GM21786 (cell line): ENCODE measurements around the gene AP3M1.
"Not testable (repeated sequence)": the region's sequence is repeated elsewhere in the genome, so short reads cannot be mapped to it uniquely, and the experiment has no call there.

ENCODE experiments used
- ATAC-seq: cut with Tn5 transposase; IDR thresholded peaks from one replicate; pipeline ENCODE4 v1.9.1; 2021; ENCODE audit not compliant: unreplicated experiment

AP3M1 gene

DNA sequence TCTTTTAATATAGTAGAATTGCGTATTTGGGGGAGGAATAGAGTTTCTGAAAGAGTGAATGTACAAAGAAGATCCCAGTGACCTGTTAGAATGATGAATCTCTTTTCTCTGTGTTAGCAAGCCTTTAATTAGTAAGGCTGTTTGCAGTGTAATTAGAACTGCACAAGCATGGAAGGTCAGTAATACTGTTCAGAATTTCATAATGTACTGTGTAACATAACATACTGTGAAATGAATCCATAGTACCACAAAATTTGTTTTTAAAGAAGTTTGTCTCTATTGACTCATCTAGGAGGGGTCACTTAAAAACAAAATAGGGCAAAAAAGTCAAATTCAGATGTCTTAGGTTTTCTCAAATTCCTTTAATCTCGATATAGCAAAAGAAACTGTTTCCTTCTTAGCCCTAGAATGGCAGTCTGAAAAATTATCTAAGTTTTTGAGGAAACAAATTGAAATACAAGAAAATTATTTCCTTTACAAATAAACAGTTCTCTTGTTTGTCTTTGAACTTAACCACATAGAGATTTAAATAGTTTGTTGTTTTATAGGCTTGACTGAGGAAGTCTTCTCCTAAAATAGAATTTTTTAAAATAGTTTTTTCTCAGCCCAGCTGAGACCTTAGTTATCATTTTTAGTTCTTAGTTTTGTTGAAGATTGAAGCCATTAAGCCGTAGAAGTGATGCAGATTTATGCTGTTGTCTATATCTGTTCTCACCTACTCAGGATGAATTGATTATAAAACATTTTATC, 12.9 kb upstream of the AP3M1 start:
- ATAC-seq = no peak

DNA sequence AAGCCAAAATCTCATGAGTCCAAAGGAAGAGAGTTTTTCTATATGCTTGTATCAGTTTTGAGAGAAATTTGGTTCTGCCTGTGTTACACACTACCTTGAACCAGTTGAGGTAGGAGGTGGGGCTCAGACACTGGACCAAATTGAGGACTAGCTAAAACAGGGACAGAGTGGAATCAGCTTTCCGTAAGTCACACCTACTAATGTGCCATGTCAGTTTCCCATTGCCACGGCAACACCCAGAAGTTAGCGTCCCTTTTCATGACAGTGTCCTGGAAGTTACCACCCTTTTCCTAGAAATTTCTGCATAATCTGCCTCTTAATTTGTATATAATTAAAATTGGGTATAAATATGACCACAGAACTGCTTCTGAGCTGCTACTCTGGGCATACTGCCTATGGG, 9.4 kb upstream of the AP3M1 start:
- ATAC-seq = no peak

DNA sequence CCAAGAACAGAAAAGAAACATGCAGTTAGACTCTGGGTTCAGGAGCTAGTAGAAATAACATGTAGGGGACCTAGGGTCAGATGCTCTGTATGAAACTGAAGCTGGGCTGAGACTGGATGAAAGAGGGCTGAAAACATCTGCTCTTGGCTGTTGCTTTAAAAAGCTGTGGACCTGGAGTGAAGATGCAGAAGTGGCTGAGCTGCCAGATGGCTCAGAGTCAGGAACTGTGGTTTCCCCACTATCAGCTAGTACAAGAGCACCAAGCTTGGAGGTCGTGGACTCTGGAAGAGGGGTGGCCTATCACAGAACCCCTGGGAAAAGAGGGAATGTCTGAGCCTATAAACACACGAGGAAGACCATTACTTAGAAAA, 6.3 kb upstream of the AP3M1 start:
- peak; percentile 75 for ATAC-seq

DNA sequence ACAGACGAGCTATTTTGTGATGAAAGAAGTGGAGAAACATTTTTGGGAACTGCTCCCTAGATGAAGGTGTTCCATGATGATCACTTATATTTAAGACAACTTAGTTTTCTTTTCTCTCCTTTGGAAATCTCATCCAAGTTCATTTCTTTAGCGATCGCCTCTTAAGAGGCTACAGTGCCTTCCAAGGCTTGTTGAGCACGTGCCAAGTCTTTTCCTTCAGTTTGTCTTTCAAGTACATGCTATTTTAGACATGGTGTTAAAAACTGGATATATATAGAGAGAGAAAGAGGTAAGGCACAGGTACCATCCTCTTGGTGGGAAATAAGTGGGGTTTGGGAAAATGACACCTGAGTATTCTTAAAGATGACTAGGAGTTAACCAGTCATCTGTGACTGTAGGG, 3.0 kb upstream of the AP3M1 start:
- ATAC-seq = no peak

DNA sequence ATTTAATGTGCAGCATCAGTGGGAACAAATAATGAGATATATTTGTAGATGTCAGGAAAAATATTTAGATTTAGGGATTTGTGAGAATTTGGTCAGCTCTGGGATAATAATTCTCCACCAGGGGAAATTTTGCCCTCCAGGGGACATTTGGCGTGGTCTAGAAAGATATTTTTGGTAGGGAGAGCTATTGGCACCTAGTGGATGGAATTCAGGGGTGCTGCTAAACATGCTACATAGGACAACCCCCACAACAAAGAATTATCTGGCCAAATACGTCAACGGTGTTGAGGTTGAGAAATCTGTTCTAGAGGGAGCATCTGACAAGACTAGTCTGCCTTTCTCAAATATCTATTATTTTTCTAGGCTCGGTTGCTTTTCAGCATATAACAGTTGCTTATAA, 2.5 kb upstream of the AP3M1 start:
- no peak for ATAC-seq

DNA sequence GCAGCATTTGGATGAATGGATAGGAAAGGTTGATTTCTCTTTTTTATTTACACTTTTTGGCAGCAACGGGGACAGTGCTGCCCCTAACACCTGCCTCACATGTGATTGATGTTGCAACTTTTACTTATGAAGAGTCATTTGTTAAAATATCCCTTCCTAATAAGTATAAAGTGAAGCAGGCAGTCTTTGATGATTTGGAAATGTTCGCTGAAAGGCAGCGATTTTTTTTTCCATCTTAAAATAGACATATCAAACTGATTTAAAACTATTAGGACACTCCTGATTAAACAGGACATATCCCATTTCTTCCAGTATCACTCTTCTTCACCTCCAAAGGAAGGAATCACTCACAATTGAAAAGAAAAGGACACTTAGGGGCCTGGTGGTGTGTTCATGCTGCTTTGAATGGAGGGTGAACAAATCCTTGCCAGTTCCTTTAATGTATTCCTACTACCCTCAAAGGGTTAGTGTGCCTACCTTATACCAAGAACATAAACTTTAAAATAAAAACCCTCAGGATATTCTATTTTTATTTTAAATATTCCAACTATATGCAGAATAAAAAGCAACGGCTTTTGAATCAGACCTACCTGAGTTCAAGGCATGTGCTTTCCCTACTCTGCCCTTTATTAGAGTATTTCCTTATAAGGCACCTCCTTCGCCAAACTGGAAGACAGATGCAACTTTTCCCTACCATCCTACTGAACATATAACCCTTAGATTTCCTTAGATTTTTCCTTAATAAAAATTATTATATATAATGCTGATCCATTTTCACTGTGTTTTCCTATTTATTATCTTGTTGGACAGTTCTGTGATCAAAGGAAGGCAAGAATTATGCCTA, 1.5 kb upstream of the AP3M1 start:
- no peak for ATAC-seq

DNA sequence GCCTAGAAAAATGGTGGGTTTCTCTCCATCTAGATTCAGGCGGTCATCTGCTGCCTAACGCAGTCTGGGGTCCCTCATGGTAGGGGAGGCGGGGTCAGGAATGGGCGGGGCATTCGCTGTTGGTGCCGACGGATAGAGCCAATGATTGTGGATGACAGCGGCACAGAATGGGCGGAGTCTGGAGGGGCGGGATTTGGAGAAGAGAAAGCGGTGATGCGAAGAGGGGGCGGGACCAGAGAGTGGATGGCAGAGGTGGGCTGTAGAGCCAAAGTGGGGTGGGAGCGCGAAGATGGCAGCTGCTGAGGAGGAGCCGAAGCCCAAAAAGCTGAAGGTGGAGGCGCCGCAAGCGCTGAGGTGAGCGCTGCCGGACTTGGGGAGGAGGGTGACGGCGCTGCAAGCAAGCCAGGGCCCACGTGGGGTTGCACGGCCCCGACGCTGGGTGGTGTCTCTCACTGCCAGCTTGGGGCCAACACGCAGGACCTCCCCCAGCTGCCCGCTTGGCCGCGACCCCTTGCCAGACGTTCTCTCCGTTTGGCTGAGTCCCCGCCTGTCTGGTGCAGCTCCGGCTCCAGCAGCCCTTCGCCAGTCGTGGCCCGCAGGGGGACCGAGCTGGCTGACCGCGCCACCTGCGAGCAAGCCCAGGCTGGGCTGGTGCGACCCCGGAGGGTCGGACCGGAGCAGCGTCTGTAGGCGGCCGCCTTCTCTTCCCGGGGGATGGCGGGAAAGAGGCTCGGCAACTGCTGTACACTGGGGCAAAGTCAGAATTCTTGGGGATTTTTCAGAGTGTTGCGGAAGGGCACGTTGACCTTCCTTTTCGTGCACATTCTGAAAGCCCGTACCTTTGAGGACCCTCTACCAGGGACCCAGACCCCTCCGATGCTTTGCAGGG, 606 bp upstream of the AP3M1 start, which contains the start of gene ADK:
Gene ADK, plus strand, starts transcription at position 232 of the 889 bp plus-strand sequence. Its CDS starts 58 bp downstream, at position 290.
- peak; percentile 80 for ATAC-seq

DNA sequence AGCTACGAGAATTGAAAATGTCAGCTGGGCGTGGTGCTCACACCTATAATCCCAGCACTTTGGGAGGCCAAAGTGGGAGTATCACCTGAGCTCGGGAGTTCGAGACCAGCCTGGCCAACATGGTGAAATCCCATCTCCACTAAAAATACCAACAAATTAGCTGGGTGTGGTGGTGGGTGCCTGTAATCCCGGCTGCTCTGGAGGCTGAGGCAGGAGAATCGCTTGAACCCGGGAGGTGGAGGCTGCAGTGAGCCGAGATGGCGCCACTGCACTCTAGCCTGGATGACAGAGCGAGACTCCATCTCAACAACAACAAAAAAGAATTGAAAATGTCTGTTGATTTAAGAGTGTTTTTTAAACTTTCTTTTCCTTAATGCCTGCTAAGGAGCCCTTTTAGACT, 3.6 kb downstream of the AP3M1 start:
- not testable (repeated sequence) for ATAC-seq

DNA sequence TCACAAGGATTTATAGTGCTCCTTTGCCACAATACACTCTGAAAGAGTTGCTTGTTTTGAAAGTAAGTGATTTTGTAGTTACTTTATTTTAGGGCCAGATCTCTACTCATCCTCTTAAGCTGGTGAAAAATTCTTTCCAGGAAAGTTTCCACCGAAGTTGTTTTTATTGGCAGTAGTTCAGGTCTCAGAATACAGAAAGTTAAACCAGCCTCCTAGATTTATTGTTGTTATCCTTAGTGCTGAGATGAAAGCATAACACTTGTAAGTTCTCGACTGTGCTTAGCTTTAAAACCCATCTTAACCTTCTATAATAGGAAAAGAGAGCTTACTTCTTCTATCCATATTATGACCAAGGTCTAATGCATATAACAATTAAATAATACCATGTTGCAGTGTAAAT, 5.5 kb downstream of the AP3M1 start:
- ATAC-seq = no peak

DNA sequence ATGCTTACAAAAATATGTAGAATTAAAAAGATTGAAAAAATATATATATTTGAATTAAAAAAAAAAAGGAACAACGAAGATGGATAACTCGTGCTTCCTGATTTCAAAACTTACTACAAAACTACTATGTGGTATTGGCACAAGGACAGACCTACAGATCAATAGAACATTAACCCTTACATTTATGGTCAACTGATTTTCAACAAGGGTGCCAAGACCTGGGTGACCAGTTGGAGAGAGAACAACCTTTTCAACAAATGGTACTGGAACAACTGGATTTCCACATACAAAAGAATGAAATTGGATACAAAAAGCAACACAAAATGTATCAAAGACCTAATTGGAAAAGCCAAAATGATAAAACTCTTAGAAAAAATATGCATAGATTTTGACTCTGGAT, 10.1 kb downstream of the AP3M1 start:
- no peak for ATAC-seq

DNA sequence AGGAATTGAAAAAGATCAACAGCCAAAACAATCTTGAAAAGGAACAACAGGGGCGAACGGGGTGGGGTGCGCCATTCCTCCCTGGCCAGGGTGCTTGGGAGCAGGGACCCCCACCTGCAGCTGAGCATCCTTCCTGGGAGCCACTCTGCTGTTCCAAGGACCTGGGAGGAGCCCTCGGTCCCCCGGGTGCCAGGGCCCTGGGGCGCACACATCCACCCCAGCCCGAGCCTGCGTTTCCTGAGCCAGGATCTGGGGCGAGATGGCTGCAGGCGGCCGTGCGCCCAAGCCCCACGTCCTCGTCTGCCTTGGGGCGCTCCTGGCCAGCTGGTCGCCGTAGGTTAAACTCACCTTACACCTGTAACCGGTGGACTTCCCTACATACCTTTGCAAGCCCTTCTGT, 10.6 kb downstream of the AP3M1 start:
- ATAC-seq = no peak

DNA sequence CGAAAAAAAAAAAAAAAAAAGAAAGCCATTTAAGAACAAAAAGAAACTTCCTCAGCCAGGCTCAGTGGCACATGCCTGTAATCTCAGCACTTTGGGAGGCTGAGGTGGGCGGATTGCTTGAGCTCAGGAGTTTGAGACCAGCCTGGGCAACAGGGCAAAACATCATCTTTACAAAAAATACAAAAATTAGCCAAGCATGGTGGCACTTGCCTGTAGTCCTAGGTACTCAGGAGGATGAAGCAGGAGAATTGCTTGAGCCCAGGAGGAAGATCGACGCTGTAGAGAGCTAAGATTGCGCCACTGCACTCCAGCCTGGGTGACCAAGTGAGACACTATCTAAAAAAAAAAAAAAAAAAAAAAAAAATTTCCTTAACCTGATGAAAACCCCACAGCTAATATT, 12.0 kb downstream of the AP3M1 start:
- not testable (repeated sequence) for ATAC-seq

DNA sequence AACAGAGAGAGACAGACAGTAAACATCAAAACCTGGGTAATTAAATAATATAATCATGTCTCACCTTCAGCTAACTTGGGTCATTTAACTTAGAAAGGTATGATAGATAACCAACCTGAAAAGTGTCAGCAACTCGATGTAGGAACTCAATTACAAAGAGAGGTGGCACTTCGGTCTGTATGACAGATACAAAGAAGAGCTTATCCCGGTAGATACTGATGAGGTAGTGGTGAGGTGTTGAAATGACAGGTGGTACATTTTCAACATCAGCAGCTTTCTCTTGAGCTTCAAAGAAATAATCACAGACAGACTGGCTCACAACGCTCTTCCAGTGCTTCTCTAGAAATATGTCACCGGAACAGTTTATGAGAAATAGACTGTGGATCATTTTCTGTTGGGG, 12.6 kb downstream of the AP3M1 start:
- ATAC-seq = no peak

DNA sequence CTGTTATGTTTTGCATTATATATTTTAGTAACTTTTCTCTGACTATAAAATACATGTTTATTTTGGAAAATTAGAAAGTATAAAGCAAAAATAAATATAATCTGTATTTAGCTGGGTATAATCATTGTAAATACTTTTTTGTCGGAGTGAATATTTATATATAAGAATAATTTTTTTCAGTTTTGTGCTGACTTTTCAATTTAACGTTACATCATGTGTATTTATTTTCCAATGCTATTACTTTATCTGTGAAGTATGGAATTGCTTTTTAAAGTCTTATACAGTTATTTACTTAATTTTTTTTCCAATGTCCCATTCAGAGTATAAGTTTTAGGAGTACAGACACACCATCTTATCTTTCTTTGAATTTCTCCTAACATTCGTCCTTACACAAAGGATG, 15.2 kb downstream of the AP3M1 start:
- no peak for ATAC-seq

DNA sequence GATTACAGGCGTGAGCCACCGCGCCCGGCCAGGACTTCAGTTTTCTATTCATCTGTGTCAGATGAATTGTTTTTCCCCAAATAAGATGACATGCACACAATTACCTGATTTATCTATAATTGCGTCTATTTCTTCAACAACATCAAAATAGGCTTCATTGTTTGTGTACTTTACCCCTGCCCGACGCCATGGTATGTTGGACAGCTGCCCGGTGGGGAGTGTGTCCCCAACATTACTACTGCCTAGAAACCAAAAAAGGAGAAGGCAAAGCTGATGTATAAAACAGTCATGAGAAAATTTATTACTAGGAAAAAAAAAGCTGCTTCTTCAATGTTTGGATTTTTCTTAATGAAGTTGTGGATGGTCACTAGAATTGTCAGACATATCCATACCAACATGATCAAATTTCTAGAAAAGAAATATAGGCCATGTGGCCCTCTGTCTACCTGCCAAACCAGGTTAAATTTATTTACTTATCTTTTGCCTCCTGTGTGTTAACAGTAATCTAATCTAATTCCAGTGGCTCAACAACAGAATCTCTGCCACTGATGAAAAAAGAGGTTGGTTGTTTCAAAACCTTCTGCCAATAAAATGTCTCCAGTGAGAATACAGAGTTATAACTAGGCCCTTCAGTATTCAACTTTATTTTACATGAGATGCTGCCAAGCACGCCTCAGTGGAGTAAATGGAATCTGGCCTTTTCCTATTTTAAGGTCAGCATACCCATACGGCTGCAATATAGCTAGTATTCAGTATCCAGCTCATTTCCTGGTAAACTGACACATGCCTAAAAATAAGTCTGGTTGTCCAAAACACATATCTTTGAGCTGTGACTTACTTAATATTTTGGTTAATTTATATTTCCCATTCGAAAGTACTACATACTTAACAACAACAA, 16.5 kb downstream of the AP3M1 start:
- ATAC-seq = no peak

DNA sequence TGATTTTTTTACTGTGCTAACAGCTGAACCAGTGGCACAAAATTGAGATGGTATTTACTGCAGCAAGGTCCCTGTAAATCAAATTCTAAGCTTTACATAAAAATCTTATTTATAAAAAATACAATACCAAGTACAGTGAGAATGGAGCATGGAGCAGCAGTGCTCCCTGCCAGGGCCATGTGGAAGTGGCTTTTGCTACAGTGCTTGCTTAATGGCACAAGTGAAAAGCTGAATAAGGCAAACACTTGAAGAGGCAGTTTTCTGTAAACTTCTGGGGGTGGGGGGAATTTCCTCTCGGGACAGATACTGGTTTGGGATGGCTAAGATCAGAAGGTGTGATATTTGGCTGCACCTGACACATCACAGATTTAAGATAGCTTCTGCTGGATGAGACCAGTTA, 27.5 kb downstream of the AP3M1 start:
- ATAC-seq = no peak

DNA sequence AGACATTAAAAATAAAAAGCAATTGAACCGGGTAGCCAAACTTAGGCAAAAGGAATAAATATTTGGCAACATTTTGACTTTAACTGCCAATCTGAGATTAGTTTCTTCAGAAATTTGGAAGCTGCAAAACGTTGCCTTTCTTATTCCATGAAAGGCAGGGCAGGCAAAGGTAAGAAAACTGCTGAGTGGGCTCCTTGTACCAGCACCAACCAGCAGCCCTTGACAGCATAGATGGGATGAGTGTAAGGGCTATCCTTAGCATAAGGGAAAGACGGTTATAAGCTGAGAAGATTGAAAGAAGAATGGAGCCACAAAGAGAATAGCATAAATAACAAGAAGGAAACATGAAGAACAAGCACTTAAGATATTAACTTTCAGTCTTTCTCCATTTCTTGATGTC, 28.6 kb downstream of the AP3M1 start:
- ATAC-seq = no peak

DNA sequence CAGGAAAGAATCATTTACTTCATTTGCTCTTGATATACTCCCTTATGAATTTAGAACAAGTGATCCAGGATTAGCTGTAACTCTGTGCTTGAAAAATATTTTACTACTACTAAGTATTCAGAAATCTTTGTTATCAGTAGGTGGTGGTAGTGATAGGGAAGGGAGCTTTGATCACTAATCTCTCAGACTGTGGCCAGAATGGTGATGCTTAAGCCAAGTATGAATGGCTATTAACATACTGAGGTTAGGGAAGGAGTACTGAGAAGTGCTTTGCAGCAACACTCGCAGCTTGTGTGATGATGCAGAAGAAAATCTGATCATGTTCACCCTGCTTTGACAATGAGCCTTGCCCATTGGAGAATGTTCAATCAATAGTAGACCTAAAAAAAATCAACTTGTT, 29.3 kb downstream of the AP3M1 start:
- ATAC-seq = no peak

DNA sequence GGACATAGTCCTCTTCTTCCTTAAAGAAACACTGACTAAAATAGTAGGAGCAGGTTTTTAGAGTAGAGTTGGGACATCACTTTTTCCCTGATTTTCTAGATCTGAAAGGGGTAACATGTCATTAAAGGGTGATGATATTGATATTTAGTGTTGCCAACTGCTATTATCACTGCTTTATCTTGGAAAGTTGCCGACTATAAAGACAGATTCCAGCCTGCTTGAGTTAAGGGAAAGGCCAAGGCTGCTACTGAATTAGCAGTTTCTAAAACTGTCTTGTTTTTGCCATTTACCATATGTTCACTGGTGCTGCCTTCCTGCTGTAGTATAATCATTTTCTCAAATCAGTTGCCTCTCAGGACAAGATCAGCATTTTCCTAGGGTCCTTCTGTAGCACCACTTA, 29.7 kb downstream of the AP3M1 start:
- no peak for ATAC-seq

DNA sequence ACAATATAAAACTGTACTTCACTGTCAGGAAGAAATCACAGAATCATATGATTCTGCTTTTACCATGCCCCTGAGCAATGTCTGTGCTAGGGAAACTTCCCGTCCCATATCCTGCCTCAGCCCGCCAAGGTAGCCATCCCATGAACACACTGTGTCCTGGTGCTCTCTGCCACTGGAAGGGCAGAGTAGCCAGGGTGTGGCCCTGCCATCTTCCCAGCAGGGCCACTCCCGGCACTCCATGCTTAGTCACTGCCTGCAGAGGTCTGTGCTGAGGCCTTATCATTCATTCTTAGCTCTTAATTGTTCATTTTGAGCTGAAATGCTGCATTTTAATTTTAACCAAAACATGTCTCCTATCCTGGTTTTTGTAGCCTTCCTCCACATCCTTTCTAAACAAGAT, 31.8 kb downstream of the AP3M1 start:
- no peak for ATAC-seq
